GM12878 (cell line): ENCODE results near the gene ACTMAP. TPM values are rescaled to one million over a fixed set of nuclear protein-coding genes. Genes with fewer than 3 reads are reported as not detected.

Source experiments
- ATAC-seq: fragments of 200-7000 bp; cut with Tn5 transposase; 3 replicates; pipeline ENCODE4 v1.9.1; 2020; ENCODE audit warnings: mild to moderate bottlenecking, moderate library complexity
- BruUV-seq: library from RNA; stranded (reverse); fragments of 400-500 nt; replicated peaks from 2 replicates; lab custom pipeline; 2021; lab: Mats Ljungman, UMichigan
- CTCF ChIA-PET: fragments of 300-600 bp; sonication (Branson Sonifier 250); formaldehyde crosslinking; extraction: SDS; loops from one replicate; lab custom pipeline; 2021; ENCODE audit warnings: inconsistent platforms; lab: Yijun Ruan, JAX
- POLR2A ChIA-PET: fragments of 350-600 bp; formaldehyde crosslinking; extraction: SDS; loops from one replicate; lab custom pipeline; 2021; ENCODE audit warnings: inconsistent platforms; lab: Charles Lee
- RAD21 ChIA-PET: fragments of 300-600 bp; sonication (Branson Sonifier 250); formaldehyde crosslinking; loops from one replicate; lab custom pipeline; 2023; ENCODE audit warnings: antibody characterized with exemption; ENCODE audit not compliant: unreplicated experiment; lab: Charles Lee
- SMC1A ChIA-PET: fragments of 300-600 bp; sonication (Branson Sonifier 250); formaldehyde crosslinking; loops from one replicate; lab custom pipeline; 2023; ENCODE audit not compliant: unreplicated experiment, uncharacterized antibody; lab: Charles Lee
- DNase-seq: peaks from one replicate; pipeline ENCODE4 v3.0.0-alpha.2; 2011; ENCODE audit warnings: low read depth, low spot score
- FAIRE-seq: peaks from 3 replicates; lab custom pipeline; 2011; peaks lifted over from hg19 to GRCh38; lab: Jason Lieb, UNC
- H2AFZ ChIP-seq: 2 replicates; pipeline ENCODE4 v1.6.0; 2011; ENCODE audit warnings: low read depth, low read length, control low read depth; ENCODE audit not compliant: control insufficient read depth
- H3K27ac ChIP-seq: 2 replicates; pipeline ENCODE4 v1.5.1; 2011; ENCODE audit warnings: control low read depth; ENCODE audit not compliant: control insufficient read depth, insufficient read depth
- H3K27me3 ChIP-seq, 2 experiments: replicated peaks in 1 of 2; 2 replicates each; pipeline versions ENCODE4 v1.6.0 to v1.6.1; 2011; ENCODE audit warnings: low read length in 1 of 2; ENCODE audit not compliant: control insufficient read depth in 2 of 2, insufficient read depth in 2 of 2
- H3K36me3 ChIP-seq, 2 experiments: 2 replicates each; pipeline ENCODE4 v1.5.1; 2011; ENCODE audit warnings: low read length in 1 of 2; ENCODE audit not compliant: control insufficient read depth in 2 of 2, insufficient read depth in 2 of 2
- H3K4me1 ChIP-seq: 2 replicates; pipeline ENCODE4 v1.6.1; 2011; ENCODE audit warnings: mild to moderate bottlenecking, low read length, moderate library complexity, mixed read lengths; ENCODE audit not compliant: control insufficient read depth, insufficient read depth
- H3K4me2 ChIP-seq: 2 replicates; pipeline ENCODE4 v1.6.0; 2011; ENCODE audit warnings: control low read depth; ENCODE audit not compliant: control insufficient read depth, insufficient read depth
- H3K4me3 ChIP-seq: fragments of 200-600 bp; sonication (generic); 2 replicates; pipeline ENCODE4 v1.5.1; 2016
- H3K79me2 ChIP-seq: 2 replicates; pipeline ENCODE4 v1.6.0; 2011; ENCODE audit warnings: low read length; ENCODE audit not compliant: control insufficient read depth, insufficient read depth
- H3K9ac ChIP-seq: 2 replicates; pipeline ENCODE4 v1.8.0; 2011; ENCODE audit warnings: low read length, control low read depth, mixed read lengths; ENCODE audit not compliant: control insufficient read depth, insufficient read depth
- H3K9me3 ChIP-seq: replicated peaks from 3 replicates; pipeline ENCODE4 v1.5.1; 2011; ENCODE audit warnings: mild to moderate bottlenecking, low read length; ENCODE audit not compliant: control insufficient read depth, insufficient read depth
- H4K20me1 ChIP-seq: 2 replicates; pipeline ENCODE4 v1.6.0; 2011; ENCODE audit not compliant: control insufficient read depth, insufficient read depth
- CHD2 ChIP-seq: IDR thresholded peaks from 2 replicates; pipeline ENCODE4 v1.6.1; 2011; ENCODE audit warnings: low read depth, low read length, improper control_type of control experiment, borderline replicate concordance
- FOXM1 ChIP-seq: IDR thresholded peaks from 2 replicates; pipeline ENCODE4 v1.6.1; 2012; ENCODE audit warnings: low read depth, mild to moderate bottlenecking, inconsistent platforms, low read length, moderate library complexity
- HDAC2 ChIP-seq: fragments of 200-600 bp; sonication (generic); IDR thresholded peaks from 2 replicates; pipeline ENCODE4 v1.6.1; 2017
- IKZF2 ChIP-seq, 2 experiments: fragments of 450-650 bp; IDR thresholded peaks; 2 replicates each; pipeline ENCODE4 v1.6.1; 2017; ENCODE audit warnings: mild to moderate bottlenecking in 2 of 2, moderate library complexity in 2 of 2
- IRF4 ChIP-seq: IDR thresholded peaks from 2 replicates; pipeline ENCODE4 v1.6.1; 2011; ENCODE audit warnings: low read depth, low read length
- JUND ChIP-seq: IDR thresholded peaks from 2 replicates; pipeline ENCODE4 v1.6.1; 2012; ENCODE audit warnings: low read depth, mild to moderate bottlenecking, low read length, improper control_type of control experiment, moderate library complexity
- NR2C2 ChIP-seq: IDR thresholded peaks from 2 replicates; pipeline ENCODE4 v1.6.1; 2011; ENCODE audit warnings: borderline replicate concordance, low read depth; ENCODE audit not compliant: control insufficient read depth, insufficient read length
- RFX5 ChIP-seq: IDR thresholded peaks from 2 replicates; pipeline ENCODE4 v1.6.1; 2011; ENCODE audit warnings: low read depth, low read length, improper control_type of control experiment
- SMARCA5 ChIP-seq: fragments of 450-650 bp; IDR thresholded peaks from 2 replicates; pipeline ENCODE4 v1.6.1; 2017; ENCODE audit warnings: mild to moderate bottlenecking
- STAT3 ChIP-seq: IDR thresholded peaks from 2 replicates; pipeline ENCODE4 v1.6.1; 2011; ENCODE audit warnings: low read depth, low read length, improper control_type of control experiment
- SUZ12 ChIP-seq: fragments of 200-600 bp; sonication (generic); IDR thresholded peaks from one replicate; pipeline ENCODE4 v1.6.1; 2018; ENCODE audit warnings: antibody characterized with exemption, mild to moderate bottlenecking; ENCODE audit not compliant: unreplicated experiment
- WRNIP1 ChIP-seq: IDR thresholded peaks from 2 replicates; pipeline ENCODE4 v1.6.1; 2011; ENCODE audit warnings: low read depth, low read length, improper control_type of control experiment, borderline replicate concordance
- WGBS: methylation state at CpG from one replicate; pipeline ENCODE4 v1.1.6; 2016; ENCODE audit warnings: low lambda C conversion rate; ENCODE audit not compliant: insufficient replicate concordance, insufficient coverage; ENCODE audit errors: missing lambda C conversion rate; 5-methylcytosine and 5-hydroxymethylcytosine counted together
- in situ Hi-C: fragments of 300-500 bp; cut with MboI; formaldehyde crosslinking; loops from 9 replicates; pipeline ENCODE4 v1.14.3; 2018; ENCODE audit warnings: mixed read lengths
- intact Hi-C: fragments of 100-400 bp; cut with micrococcal nuclease; formaldehyde crosslinking; loops from one replicate; pipeline ENCODE4 v1.14.2; 2022; ENCODE audit not compliant: unreplicated experiment
- polyA plus RNA-seq, 11 experiments: library from polyadenylated mRNA; depleted of rRNA in 4 of 11; unstranded in 6 of 11; stranded (reverse) in 5 of 11; fragments of >200 nt; fragmentation: Nextera tagmentation in 4 of 11; fragmentation: Illumina TruSeq in 1 of 11; extraction: Ambion mirVana in 4 of 11; extraction: Trizol in 1 of 11; gene quantifications; 1 replicate in 1 of 11; 2 replicates in 10 of 11; pipeline versions ENCODE4 v1.2.1 to v1.2.3, GENCODE V29; 2011 to 2016; ENCODE audit warnings: inconsistent platforms in 2 of 11, missing spikeins in 2 of 11, low read depth in 1 of 11
- total RNA-seq, 4 experiments: library from RNA; depleted of rRNA in 3 of 4; stranded (reverse); fragments of >200 nt in 3 of 4; fragmentation: Illumina TruSeq in 1 of 4; extraction: Trizol in 1 of 4; gene quantifications; 2 replicates each; pipeline versions ENCODE4 v1.2.1 to v1.2.3, GENCODE V29; 2013 to 2021
- TF ChIP-seq, protein P1 (sequence below): fragments of 450-650 bp; IDR thresholded peaks from 2 replicates; pipeline ENCODE4 v1.6.1; 2017; ENCODE audit warnings: borderline replicate concordance

Gene ACTMAP
- total and polyA plus RNA-seq, 10 of the 15 experiments (the other 5 are each of a cell fraction or from before 2014, with no cell fraction given), result 3.0 to 26.2 (median 11.1) TPM

DNA sequence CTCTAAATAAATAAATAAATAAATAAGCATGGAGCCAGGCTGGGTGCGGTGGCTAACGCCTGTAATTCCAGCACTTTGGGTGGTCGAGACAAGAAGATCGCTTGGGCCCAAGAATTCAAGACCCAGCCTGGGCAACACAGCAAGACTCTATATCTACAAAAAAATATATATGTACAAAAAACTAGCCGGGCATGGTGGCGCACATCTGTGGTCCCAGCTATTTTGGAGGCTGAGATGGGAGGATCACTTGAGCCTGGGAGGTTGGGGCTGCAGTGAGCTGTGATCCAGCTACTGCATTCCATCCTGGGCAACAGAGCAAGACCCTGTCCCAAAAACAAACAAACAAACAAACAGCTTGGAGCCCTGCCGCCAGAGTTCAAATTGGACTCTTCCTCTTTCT lies 2.7 kb downstream of the ACTMAP start:
- H3K27ac ChIP-seq, result no peak overlapping the region
- H3K79me2 ChIP-seq, result peaks cover 40% of the 10 kb centered on the region
- no peak overlapping the region for H2AFZ ChIP-seq
- peaks cover 8% of the 10 kb centered on the region for H3K4me1 ChIP-seq
- no TSS peak for BruUV-seq
- no peaks in the 10 kb centered on the region for H4K20me1 ChIP-seq
- no peak overlapping the region for H3K4me3 ChIP-seq
- no peaks in the 10 kb centered on the region for H3K36me3 ChIP-seq
- ChIA-PET RAD21 (interaction anchor here (1.8 to 16.3 kb wide), 2 partner anchors 29 to 30 kb away, joined by 5 to 291 read pairs; partner anchors contain the start of genes COQ8B, ITPKC, MIA and RAB4B), CTCF (interaction anchor here (1.1 to 1.6 kb wide), 6 partner anchors 11 to 72 kb away, joined by 3 to 9 read pairs (median 3); partner anchors contain the start of genes COQ8B and ITPKC), POLR2A (interaction anchor here (1.1 to 9.5 kb wide), 5 partner anchors 27 to 56 kb away, joined by 3 to 331 read pairs (median 10); partner anchors contain the start of genes COQ8B, ITPKC, MIA and RAB4B), SMC1A (interaction anchor here (0.6 to 13.2 kb wide), 7 partner anchors 17 to 1508 kb away, joined by 3 to 256 read pairs (median 3); partner anchors contain the start of genes ERF, MIA and RAB4B)
- WGBS, result over 99% methylated on average over 7 of the region's 7 CpGs
- FAIRE-seq, result peak; percentile 31
- intact Hi-C loops, result no loop called here
- H3K9me3 ChIP-seq, result no peaks in the 10 kb centered on the region
- ATAC-seq, result no peak
- H3K27me3 ChIP-seq, result no peaks in the 10 kb centered on the region
- peak overlapping the region; percentile 69 for H3K4me2 ChIP-seq
- DNase-seq, result no peak
- in situ Hi-C loops, result no loop called here
- TF ChIP-seq IRF4, result no peak
- no peak for TF ChIP-seq NR2C2
- no peak for TF ChIP-seq SMARCA5
- no peak for TF ChIP-seq JUND
- TF ChIP-seq WRNIP1, result no peak
- TF ChIP-seq SUZ12, result no peak
- TF ChIP-seq FOXM1, result no peak
- TF ChIP-seq STAT3, result no peak
- no peak for TF ChIP-seq CHD2
- no peak for TF ChIP-seq IKZF2 (IDR thresholded peaks at IDR 0.05)
- no peak for TF ChIP-seq RFX5
- TF ChIP-seq, protein P1, sequence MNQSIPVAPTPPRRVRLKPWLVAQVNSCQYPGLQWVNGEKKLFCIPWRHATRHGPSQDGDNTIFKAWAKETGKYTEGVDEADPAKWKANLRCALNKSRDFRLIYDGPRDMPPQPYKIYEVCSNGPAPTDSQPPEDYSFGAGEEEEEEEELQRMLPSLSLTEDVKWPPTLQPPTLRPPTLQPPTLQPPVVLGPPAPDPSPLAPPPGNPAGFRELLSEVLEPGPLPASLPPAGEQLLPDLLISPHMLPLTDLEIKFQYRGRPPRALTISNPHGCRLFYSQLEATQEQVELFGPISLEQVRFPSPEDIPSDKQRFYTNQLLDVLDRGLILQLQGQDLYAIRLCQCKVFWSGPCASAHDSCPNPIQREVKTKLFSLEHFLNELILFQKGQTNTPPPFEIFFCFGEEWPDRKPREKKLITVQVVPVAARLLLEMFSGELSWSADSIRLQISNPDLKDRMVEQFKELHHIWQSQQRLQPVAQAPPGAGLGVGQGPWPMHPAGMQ, result no peak
- TF ChIP-seq HDAC2, result no peak
- TF ChIP-seq, all 136 proteins: peak for 0
- H3K9ac ChIP-seq, result no peak overlapping the region
